Kidney epithelial cell (primary cell): ENCODE results near the gene MBD3L3. TPM values are rescaled to one million over a fixed set of nuclear protein-coding genes. Genes with fewer than 3 reads are reported as not detected.
"Not testable (repeated sequence)": the region's sequence is repeated elsewhere in the genome, so short reads cannot be mapped to it uniquely, and the experiment has no call there.

ENCODE experiments used
- DNase-seq: peaks from one replicate; pipeline ENCODE4 v3.0.0-alpha.2; 2010; ENCODE audit warnings: low read depth
- H3K27me3 ChIP-seq: 2 replicates; pipeline ENCODE4 v1.6.0; 2011; ENCODE audit warnings: low read length; ENCODE audit not compliant: control insufficient read depth, insufficient read depth
- H3K36me3 ChIP-seq: 2 replicates; pipeline ENCODE4 v1.5.1; 2011; ENCODE audit warnings: low read length; ENCODE audit not compliant: control insufficient read depth, insufficient read depth
- H3K4me3 ChIP-seq: 2 replicates; pipeline ENCODE4 v1.5.1; 2011; ENCODE audit warnings: low read depth, mild to moderate bottlenecking, control low read depth, low read length
- total RNA-seq: library from RNA; depleted of rRNA; stranded (reverse); fragments of >200 nt; gene quantifications from 2 replicates; pipeline ENCODE4 v1.2.3, GENCODE V29; 2015
- TF ChIP-seq, protein P1 (sequence below): IDR thresholded peaks from 2 replicates; pipeline ENCODE4 v1.5.1; 2011; ENCODE audit warnings: mild to moderate bottlenecking, moderate library complexity, low read length, control low read depth, inconsistent platforms; ENCODE audit not compliant: insufficient read depth, poor library complexity, severe bottlenecking

MBD3L3 gene
- total RNA-seq, result not detected in 2 replicates

DNA sequence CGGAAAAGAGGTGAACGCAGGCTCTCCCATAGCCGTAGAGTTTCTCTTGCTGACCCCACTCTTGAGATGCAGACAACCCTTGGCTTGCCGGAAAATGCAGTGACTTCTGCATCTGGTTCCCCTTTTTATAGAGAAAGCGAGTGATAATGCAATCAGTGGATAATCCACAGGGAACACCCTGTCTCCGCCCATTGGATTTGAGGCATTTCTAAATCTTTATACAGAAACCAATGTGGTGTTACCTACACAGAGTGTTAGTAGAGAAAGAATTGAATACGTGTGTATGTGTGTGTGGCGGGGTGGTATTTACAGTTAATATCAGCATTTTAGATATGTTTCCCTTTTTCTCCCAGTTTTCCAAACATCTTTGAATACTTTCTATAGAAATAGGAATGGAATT is at the start of gene MBD3L3:
TSS of gene MBD3L3 (minus strand) at position 101 of the 400 bp plus-strand sequence. CDS start at position 30, 71 bp downstream.
- H3K36me3 ChIP-seq, DNase-seq, H3K27me3 ChIP-seq, H3K4me3 ChIP-seq: not testable (repeated sequence)

DNA sequence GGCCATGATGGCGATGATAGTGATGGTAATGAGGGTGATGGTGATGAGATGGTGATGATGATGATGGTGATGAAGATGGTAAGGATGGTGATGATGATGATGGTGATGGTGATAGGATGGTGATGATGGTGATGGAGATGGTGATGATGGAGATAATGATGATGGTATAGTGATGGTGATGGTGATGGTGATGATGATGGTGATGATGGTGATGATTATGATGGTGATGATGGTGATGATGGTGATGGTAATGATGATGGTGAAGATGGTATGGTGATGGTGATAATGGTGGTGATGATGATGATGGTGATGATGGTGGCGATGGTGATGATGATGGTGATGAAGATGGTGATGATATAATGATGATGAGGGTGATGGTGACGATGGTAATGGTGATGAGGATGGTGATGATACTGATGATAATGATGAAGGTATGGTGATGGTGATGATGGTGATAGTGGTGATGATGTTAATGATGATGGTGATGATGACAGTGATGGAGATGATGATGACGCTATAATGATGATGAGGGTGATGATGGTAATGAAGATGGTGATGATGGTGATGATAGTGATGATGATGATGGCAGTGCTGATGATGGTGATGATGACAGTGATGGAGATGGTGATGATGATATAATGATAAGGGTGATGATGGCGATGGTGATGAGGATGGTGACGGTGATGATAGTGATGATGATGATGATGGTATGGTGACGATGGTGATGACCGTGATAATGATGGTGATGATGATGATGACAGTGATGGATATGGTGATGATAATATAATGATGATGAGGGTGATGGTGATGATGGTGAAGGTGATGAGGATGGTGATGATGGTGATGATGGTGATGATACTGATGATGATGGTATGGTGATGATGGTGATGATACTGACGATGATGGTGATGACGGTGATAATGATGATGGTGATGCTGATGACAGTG is 48.5 kb upstream of the MBD3L3 start:
- TF ChIP-seq, protein P1, sequence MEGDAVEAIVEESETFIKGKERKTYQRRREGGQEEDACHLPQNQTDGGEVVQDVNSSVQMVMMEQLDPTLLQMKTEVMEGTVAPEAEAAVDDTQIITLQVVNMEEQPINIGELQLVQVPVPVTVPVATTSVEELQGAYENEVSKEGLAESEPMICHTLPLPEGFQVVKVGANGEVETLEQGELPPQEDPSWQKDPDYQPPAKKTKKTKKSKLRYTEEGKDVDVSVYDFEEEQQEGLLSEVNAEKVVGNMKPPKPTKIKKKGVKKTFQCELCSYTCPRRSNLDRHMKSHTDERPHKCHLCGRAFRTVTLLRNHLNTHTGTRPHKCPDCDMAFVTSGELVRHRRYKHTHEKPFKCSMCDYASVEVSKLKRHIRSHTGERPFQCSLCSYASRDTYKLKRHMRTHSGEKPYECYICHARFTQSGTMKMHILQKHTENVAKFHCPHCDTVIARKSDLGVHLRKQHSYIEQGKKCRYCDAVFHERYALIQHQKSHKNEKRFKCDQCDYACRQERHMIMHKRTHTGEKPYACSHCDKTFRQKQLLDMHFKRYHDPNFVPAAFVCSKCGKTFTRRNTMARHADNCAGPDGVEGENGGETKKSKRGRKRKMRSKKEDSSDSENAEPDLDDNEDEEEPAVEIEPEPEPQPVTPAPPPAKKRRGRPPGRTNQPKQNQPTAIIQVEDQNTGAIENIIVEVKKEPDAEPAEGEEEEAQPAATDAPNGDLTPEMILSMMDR, result no peak
- no peak overlapping the region for H3K4me3 ChIP-seq
- H3K36me3 ChIP-seq, result no peaks in the 10 kb centered on the region
- H3K27me3 ChIP-seq, result no peaks in the 10 kb centered on the region
- no peak for DNase-seq

DNA sequence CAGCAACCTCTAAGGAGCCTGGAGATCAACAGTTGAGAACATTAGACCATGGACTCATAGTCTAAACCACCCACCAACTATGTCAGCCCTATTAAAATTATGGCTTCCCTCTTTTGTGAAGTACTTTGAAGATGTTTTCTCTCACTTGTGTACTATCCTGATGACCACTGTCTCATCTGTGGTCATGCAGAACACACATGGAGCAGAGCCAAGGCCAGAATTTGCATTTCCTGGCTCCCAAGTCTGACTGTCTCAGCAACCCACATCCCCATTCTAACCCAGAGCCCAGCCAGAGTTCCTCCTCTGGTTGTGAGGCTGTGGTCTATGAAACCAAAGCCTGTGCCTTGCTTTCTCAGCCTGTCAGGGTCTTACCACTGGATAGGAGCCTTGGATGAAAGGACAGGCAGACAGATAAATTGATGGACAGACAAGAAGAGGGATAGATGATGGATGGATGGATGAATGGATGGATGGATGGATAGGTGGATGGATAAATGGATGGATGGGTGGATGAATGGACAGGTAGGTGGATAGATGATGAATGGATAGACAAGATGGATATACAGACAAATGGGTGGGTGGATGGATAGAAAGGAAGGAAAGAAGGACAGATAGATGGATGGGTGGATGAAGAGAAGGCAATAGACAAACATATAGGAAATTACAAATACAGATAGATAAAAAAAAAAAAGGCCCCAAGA is 46.4 kb upstream of the MBD3L3 start:
- Histone ChIP-seq H3K36me3 (no peaks in the 10 kb centered on the region), H3K27me3 (no peaks in the 10 kb centered on the region), H3K4me3 (no peak overlapping the region)
- TF ChIP-seq, protein P1, result no peak
- DNase-seq, result no peak

DNA sequence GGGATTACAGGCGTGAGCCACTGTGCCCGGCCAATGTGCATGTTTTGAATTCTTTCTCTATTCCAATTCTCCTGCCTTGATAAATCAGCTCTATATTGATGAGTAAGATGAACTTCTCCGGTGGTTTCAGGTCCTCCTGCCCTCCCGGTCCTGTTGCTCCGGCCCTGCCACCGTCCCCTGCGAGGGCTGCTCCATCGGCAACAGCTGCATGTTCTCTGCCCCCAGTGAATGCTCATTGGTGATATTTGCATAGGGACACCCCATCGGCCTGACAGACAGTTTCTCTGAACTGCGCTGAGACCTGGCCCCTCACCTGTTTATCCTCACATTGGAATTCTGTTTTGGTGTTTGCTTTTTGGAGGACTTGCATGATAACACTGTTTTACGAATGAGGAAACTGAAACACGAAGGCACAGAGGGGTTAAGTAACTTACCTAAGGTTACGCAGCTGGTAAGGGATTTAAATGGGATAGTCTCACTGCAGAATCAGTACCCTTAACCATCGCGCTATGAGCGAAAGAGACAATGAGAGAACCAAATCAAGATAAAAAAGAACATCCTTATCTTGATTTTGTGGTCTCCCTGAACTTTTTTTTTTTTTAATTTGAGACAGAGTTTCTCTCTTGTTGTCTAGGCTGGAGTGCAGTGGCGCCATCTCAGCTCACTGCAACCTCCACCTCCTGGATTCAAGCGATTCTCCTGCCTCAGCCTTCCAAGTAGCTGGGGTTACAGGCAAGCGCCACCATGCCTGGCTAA is 43.2 kb upstream of the MBD3L3 start:
- no peak overlapping the region for H3K4me3 ChIP-seq
- TF ChIP-seq, protein P1, result no peak
- no peaks in the 10 kb centered on the region for H3K36me3 ChIP-seq
- H3K27me3 ChIP-seq, result no peaks in the 10 kb centered on the region
- no peak for DNase-seq

DNA sequence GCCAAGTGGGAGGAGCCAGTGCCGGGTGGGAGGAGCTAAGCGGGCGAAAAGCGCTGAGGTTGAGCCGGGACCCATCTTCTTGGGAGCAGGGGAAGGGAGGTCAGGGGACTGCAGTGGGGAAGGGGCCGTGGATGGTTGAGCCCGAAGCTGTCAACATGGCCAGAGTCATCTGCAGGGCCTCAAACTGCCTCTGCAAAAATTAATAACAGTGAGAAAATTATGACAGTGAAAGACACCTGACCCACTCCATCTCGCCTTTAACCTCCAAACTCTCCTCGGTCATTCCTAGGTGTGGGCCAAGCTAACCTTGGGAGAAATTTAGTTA is 41.1 kb upstream of the MBD3L3 start:
- TF ChIP-seq, protein P1, result no peak
- Histone ChIP-seq H3K4me3 (peak overlapping the region; percentile 54), H3K36me3 (no peaks in the 10 kb centered on the region), H3K27me3 (no peaks in the 10 kb centered on the region)
- no peak for DNase-seq
